HG02973 (cell line): ENCODE measurements around the gene HMHB1.

ENCODE experiments used
- ATAC-seq: cut with Tn5 transposase; IDR thresholded peaks from one replicate; pipeline ENCODE4 v1.9.1; 2021; ENCODE audit warnings: moderate library complexity; ENCODE audit not compliant: unreplicated experiment

Gene HMHB1

GRCh38 chr5:143865426-143866025 is 53.6 kb downstream of the HMHB1 start:
- ATAC-seq, result no peak
